Stimulated activated naive CD8-positive, alpha-beta T cell treated with anti-CD3 and anti-CD28 coated beads, Interleukin-15, amount 100 ng/mL, for 72 hours (primary cell): ENCODE data around the gene IGF2.
A peak's percentile ranks its signal among the peaks of the same experiment; 100 is the strongest.

Source experiments
- ATAC-seq: fragments of 150-1000 bp; cut with Tn5 transposase; 2 replicates; pipeline ENCODE4 v1.10.0; 2021; ENCODE audit warnings: mild to moderate bottlenecking, moderate library complexity
- DNase-seq, 2 donors: peaks; one replicate each; pipeline ENCODE4 v3.0.0; 2021 to 2022
- H3K27ac Mint-ChIP-seq, 2 donors: one replicate each; pipeline ENCODE4 v1.8.0; 2022; ENCODE audit warnings: mild to moderate bottlenecking in 2 of 2, mixed read lengths in 2 of 2, moderate library complexity in 2 of 2
- H3K27me3 Mint-ChIP-seq: one replicate; pipeline ENCODE4 v1.8.0; 2022; ENCODE audit warnings: mixed read lengths
- H3K4me1 Mint-ChIP-seq: one replicate; pipeline ENCODE4 v1.8.0; 2022; ENCODE audit warnings: mild to moderate bottlenecking, mixed read lengths
- H3K4me3 Mint-ChIP-seq, 2 donors: one replicate each; pipeline ENCODE4 v1.8.0; 2022; ENCODE audit warnings: mild to moderate bottlenecking in 2 of 2, mixed read lengths in 2 of 2, moderate library complexity in 1 of 2
- H3K9me3 Mint-ChIP-seq, 2 donors: one replicate each; pipeline ENCODE4 v1.8.0; 2022; ENCODE audit warnings: mixed read lengths in 2 of 2

The IGF2 gene

DNA sequence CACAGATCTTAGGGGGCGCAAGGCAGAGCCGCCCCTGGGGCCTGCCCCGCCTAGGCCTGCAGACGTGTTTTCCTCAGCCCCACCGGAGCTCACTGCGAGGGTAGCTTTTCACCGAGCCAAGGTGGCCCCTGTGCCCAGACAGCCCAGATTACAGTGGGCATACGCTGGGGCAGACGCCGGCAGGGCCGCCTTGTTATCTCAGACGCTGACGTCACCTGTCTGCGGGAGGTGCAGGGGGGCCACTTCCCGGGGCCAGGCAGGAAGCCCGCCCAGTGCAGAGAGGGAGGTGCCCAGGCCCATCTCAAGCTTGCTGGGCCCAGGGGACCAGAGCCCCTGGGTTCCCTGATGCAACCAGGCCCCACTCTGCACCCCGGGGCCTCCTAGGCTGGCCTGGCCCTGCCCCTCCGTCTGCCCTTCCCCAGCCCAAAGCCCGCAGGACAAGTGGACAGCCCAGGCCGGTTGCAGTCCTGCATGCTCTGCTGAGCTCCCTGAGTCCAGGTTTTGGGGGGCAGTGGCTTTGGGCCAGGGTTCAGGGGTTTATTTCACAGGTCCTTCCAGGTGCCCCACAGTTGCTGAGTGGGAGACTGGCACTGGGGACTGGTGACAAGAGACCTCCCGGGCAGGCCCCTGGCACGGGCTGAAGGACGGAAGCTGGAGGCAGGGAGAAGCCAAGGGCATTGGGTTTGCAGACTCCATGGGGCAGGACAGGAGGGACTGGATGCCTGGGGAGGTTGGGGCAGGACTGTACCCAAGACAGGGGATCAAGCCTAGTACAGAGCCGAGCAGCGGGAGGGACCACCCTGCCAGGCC is 38.6 kb downstream of the IGF2 start:
- H3K4me3 Mint-ChIP-seq, result no peak overlapping the region
- no peak for DNase-seq
- H3K9me3 Mint-ChIP-seq, result no peaks in the 10 kb centered on the region
- no peaks in the 10 kb centered on the region for H3K27me3 Mint-ChIP-seq
- no peak for ATAC-seq
- no peak overlapping the region for H3K27ac Mint-ChIP-seq
- no peaks in the 10 kb centered on the region for H3K4me1 Mint-ChIP-seq

DNA sequence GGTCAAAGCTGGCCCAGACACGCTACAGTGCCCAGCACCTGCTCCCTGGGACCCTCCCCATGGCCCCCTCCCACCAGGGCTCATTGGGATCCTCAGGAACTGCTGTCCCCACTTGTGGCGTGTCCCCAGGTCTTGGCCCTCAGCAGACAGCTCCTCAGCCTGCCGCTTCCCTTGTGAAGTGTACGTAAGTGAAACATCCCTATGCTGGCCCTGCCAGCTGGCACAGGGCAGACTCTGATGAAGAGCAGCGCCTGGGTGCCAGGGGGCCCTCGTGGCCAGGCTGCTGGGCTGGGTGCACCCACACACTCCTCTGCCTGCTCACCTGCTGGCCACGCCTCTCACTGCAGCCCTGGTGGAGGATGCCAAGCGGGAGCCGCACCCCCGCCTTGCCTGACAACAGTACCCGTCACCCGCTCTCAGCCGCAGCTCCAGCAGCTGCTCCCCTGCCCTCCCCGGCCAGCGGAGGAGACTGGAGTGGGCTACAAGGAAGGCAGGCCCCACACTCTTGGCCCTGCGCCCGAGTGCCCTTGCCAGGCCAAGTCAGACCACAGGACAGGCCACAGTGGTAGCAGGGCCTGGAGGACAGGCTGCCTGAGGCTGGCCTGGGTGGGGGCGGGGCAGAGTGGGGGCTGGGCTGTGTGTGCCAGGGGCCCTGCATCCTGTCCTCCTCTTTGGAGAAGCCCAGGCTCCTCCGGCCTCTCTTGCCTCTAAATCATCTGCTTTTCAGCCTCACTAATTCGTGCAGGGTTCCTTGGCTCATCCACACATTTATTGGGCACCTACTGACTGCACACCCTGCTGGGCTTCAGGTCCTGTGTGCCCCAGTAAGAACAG is 39.5 kb downstream of the IGF2 start:
- Mint-ChIP-seq H3K9me3 (no peaks in the 10 kb centered on the region), H3K4me3 (no peak overlapping the region), H3K4me1 (no peaks in the 10 kb centered on the region), H3K27ac (peak overlapping the region in 1 of 2 donors; percentile 80), H3K27me3 (no peaks in the 10 kb centered on the region)
- ATAC-seq, result no peak
- DNase-seq, result no peak

DNA sequence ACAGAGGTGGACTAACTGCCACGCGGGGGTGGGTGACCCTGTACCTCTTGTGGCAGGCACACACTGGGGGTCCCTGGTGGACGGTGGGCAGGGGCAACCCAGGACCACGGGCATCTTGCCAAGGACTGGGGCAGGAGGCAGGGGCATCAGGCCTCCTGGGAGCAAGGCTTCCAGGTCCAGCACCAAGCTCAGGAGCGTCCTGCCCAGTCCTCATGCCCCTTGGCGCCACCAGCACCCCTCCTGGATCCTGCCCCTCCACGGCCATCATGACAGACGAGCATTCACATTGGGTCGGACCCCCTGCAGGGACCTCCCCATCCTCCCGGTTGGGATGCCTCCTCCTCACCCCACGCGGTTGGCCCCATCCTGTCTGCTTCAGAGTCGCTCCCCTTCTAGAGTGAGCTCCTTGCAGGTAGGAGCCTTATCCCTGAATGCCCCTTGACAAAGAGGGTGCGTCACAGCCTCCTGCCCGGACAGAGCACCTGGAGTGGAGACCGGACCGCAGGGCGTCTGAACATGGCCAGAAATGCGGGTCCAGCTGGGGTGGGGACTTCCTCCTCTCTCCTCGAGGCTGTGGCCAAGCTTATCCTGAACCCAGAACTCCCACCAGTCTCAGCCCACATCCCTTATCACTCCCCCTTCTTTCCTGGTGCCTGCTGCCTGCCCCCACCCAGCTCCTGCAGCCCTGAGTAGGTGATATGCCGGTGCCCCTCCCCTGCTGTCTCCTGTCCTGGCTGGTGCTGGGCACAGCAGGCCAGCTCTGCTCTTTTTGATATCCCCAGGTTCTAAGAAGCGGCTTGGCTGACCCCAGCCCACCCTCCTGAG is 40.3 kb downstream of the IGF2 start:
- H3K4me1 Mint-ChIP-seq, result no peaks in the 10 kb centered on the region
- no peaks in the 10 kb centered on the region for H3K9me3 Mint-ChIP-seq
- no peak for ATAC-seq
- peaks cover 7% of the 10 kb centered on the region for H3K27me3 Mint-ChIP-seq
- no peak overlapping the region for H3K27ac Mint-ChIP-seq
- DNase-seq, result no peak
- H3K4me3 Mint-ChIP-seq, result no peak overlapping the region

DNA sequence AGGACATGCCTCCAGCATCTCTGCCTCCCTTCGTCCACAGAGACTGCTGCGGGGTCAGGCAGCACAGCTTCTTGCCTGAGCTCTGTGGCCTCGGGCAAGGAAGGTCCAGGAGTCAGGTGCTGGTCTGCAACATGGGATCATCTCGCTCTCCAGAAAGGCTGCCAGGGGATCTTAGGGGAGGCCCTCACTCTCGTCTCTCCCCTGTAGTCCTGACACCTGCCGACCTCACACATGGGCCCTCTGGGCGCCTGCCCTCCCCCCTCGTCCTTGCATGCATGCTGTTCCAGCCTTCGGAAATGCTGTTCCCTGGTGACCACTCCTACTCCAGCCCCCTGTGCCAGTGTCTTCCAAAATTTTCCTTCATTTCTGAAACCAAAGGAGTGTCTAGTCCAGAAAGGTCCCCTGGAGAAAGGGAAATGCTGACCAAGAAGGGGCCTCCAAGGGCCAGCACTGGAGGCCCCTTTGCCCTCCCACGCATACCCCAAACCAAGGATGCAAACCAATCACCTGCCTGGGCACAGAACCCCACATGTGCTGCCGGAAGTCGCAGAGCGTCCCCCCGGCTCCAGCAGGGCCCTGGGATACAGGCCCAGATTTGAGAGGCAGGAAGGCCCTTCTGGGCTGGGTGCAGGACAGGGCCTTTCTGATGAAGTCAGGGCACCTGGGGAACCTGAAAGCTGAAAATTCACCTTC is 41.0 kb downstream of the IGF2 start:
- ATAC-seq, result no peak
- H3K27ac Mint-ChIP-seq, result no peak overlapping the region
- no peak for DNase-seq
- no peak overlapping the region for H3K4me3 Mint-ChIP-seq
- peaks cover 5% of the 10 kb centered on the region for H3K4me1 Mint-ChIP-seq
- no peaks in the 10 kb centered on the region for H3K9me3 Mint-ChIP-seq
- H3K27me3 Mint-ChIP-seq, result peaks cover 14% of the 10 kb centered on the region

DNA sequence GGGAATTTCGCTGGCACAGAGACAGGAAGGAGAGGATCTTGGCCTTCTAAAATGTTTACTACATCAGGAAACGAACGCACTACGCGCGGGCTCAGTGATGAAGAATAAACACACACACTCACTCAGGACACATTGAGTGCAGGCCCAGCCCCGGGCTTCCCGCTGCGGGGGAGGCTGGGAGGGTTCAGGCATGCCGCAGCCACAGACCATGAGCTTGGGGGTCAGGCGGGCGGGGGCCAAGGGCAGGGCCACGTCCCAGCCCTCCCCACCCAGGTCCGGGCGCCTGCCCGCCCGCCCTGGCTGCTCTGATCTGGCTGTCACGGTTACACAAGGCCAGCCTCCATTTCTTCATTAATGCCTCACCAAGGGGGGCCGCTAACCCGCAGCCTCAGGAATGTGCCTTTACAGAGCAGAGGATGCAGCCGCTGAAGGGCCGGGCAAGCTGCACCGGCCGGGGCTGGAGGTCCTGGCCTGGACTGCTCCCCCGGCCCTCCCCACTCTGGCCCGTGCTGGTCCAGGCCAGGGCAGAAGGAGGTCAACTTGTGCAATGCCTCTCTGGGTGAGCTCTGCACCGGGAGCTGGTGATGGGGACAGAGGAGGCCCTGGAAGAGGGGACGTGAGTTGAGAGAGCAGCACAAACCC is 41.7 kb downstream of the IGF2 start:
- no peak overlapping the region for H3K4me3 Mint-ChIP-seq
- H3K9me3 Mint-ChIP-seq, result no peaks in the 10 kb centered on the region
- no peak overlapping the region for H3K27ac Mint-ChIP-seq
- H3K4me1 Mint-ChIP-seq, result peaks cover 12% of the 10 kb centered on the region
- peaks cover 21% of the 10 kb centered on the region for H3K27me3 Mint-ChIP-seq
- ATAC-seq, result peak; percentile 21
- DNase-seq, result no peak

DNA sequence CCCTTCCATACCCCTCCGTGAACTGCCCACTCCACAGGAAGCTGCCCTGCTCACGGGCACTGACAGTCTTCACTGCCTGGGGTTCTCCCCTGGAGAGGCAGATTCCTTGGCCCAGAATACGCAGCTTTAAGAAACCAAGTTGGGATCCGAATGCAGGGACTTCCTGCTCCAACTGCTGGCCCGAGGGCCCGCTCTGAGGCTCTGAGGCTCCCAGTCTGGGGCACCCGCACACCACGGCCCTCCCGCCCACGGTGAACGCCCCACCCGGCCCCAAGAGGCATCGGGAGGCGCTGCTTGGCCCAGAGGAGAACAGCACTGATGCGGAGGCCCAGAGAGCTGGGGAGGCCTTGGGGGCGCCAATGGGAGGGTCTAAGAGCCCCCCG is 42.3 kb downstream of the IGF2 start:
- no peak for DNase-seq
- Mint-ChIP-seq H3K27ac (no peak overlapping the region), H3K9me3 (no peaks in the 10 kb centered on the region), H3K27me3 (peaks cover 27% of the 10 kb centered on the region), H3K4me1 (peaks cover 13% of the 10 kb centered on the region), H3K4me3 (no peak overlapping the region)
- no peak for ATAC-seq

DNA sequence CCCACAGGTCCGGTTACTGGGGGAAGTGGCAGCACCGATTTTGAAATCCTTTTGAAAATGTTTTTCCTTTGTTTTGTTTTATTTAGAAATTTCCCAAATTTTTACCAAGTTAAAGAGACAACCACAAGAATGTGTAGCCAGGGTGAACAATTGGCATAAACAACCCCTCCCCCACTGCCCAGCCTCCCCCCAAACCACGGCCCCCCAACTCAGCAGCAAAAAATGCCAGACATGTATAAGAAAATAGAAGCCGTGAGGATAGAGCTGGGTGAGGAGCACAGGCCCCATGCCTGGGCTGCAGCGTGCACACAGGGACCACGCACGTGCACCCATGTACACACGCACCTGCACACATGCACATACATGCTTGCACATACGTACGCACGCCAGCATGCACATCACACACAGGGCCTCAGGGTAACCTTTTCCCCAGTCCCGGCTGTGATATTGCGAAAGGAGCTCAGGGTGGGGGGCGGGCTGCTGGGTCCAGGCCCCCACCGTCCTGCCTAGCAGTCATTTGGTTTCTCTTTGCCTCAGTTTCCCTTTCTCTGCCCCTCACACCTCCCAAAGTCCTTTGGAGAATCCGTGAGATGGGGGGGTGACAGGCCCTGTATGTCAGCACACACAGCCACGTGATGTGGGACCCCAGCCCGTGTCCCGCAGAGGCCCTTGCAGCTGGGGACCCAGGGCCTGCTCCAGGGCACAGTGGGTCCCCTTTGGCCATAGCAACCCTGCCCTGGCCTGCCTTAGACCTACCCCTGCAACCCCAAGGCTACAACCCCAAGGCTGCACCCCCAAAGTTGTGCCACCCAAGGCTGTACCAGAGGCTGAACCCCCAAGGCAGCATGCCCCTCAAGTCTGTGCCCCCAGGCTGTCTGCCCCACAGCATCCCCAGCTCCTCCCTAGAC is 42.9 kb downstream of the IGF2 start:
- H3K4me3 Mint-ChIP-seq, result no peak overlapping the region
- no peak for DNase-seq
- H3K4me1 Mint-ChIP-seq, result peaks cover 13% of the 10 kb centered on the region

DNA sequence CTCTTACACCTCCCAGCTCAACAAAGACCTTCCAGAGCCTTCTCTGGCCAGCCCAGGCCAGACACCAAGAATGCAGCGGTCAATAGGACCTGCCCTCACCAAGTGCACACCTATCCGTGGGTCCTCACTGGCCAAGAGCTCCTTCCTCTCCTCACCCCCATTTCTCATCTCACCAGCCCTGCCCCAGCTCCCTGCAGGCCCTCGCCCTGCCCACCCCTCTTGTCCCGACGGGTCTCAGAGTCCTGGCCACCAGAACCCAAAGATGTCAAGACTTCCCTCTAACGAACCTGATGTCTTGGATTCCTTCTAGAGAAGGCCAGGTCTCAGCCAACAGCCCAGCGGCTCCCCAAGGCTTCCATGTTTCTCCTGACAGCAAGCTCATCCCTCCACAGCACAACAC is 43.6 kb downstream of the IGF2 start:
- DNase-seq (no peak), ATAC-seq (no peak)
- Mint-ChIP-seq H3K27me3 (peaks cover 32% of the 10 kb centered on the region), H3K4me1 (peaks cover 13% of the 10 kb centered on the region), H3K27ac (no peak overlapping the region), H3K4me3 (no peak overlapping the region), H3K9me3 (no peaks in the 10 kb centered on the region)

More for the DNA sequence above, 42.9 kb downstream of the IGF2 start:
- ATAC-seq, result no peak
- no peak overlapping the region for H3K27ac Mint-ChIP-seq
- peaks cover 32% of the 10 kb centered on the region for H3K27me3 Mint-ChIP-seq
- H3K9me3 Mint-ChIP-seq, result no peaks in the 10 kb centered on the region

DNA sequence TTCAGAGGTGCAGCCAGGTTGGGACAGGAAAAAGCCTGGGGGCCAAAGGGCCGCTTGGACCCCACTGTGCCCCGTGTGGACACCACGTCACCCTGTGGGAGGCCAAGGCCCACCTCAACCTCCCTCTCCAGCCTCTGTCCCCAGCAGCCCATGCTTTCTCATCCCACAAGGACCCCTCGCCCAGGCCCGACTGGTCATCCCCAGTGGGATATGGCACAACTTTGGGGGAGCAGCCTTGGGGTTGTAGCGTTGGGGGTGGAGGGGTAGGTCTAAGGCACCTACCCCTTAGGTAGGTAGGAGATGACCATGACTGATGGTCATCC is 44.0 kb downstream of the IGF2 start:
- no peaks in the 10 kb centered on the region for H3K9me3 Mint-ChIP-seq
- DNase-seq (no peak), ATAC-seq (no peak)
- H3K4me3 Mint-ChIP-seq, result no peak overlapping the region
- H3K27ac Mint-ChIP-seq, result no peak overlapping the region
- peaks cover 32% of the 10 kb centered on the region for H3K27me3 Mint-ChIP-seq
- H3K4me1 Mint-ChIP-seq, result peaks cover 13% of the 10 kb centered on the region

DNA sequence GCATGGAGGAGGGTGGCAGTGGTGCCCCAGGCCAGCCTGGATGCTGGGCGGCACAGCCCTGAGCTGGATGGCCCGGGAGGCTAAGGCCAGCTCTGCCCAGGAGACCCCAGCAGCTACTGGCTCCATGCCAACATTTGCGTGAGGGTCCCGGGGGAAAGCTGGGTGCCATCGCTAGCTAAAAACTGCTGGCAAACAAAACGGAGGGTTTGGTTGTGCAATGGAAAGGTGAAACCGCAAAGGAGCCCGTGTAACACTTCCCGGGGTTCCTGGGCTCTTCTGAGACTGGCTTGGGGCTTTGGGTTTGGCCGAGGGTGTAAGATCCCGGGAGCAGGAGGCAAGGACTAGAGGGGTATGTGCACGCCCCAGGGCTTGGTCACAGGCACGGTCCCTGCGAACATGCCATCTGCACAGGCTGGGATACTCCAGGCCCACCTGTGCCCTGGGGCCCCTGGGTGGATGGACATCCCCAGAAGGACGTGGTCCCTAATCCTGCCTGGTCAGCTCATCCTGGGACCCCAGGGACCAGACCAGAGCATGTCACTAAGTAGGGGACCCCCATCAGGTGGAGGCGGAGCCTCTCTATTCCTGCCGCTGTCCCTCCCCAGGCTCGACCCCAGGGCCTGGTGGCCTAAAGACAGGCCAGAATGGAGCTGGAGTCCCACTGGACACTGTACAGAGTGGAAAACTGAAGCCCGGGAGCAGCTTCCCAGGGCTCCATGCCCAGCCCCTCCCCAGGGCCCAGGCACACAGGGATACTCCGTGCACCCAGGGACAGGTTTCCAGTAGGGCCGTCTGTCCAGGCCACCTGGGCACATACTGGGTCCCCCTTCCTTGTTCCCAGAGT is 44.6 kb downstream of the IGF2 start:
- peaks cover 13% of the 10 kb centered on the region for H3K4me1 Mint-ChIP-seq
- peaks cover 32% of the 10 kb centered on the region for H3K27me3 Mint-ChIP-seq
- H3K9me3 Mint-ChIP-seq, result no peaks in the 10 kb centered on the region
- no peak overlapping the region for H3K4me3 Mint-ChIP-seq
- ATAC-seq, result no peak
- no peak for DNase-seq
- H3K27ac Mint-ChIP-seq, result no peak overlapping the region

DNA sequence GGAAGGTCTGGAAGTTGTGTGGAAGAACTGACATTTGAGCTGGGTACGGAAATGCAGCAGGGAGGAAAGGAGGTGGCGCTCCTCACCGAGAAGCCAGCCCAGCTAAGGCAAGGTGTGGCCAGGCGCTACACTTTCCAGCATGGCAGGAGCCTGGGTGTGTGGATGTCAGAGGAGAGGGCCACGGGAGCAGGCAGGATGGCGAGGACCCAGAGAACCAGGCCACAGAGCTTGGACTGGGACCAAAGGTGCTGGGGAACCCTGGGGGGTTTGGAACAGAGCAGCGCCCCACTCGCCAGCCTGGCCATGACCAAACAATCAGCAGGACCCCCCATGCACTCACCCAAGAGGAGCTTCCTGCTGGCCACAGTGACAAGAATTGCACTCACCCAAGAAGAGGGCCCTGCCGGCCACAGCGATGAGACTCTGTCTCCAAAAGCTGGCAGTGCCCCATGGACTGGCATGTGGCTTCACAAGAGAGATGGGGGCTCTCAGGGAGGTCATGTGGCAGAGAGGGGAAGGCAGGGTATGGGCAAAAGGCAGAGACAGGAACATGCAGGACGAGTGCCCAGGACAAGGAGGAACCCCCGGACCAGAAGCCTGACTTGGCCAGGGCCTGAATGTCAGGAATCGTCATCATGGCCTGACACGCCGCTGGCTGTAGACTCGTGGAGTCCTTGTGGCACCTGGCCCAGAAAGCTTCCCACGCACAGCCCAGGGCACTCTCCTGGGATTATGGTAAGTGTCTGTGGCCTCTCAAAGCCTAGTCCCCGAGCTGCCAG is 45.4 kb downstream of the IGF2 start:
- Mint-ChIP-seq H3K27ac (no peak overlapping the region), H3K4me1 (peaks cover 13% of the 10 kb centered on the region), H3K27me3 (peaks cover 32% of the 10 kb centered on the region), H3K4me3 (no peak overlapping the region), H3K9me3 (no peaks in the 10 kb centered on the region)
- no peak for ATAC-seq
- DNase-seq, result no peak

DNA sequence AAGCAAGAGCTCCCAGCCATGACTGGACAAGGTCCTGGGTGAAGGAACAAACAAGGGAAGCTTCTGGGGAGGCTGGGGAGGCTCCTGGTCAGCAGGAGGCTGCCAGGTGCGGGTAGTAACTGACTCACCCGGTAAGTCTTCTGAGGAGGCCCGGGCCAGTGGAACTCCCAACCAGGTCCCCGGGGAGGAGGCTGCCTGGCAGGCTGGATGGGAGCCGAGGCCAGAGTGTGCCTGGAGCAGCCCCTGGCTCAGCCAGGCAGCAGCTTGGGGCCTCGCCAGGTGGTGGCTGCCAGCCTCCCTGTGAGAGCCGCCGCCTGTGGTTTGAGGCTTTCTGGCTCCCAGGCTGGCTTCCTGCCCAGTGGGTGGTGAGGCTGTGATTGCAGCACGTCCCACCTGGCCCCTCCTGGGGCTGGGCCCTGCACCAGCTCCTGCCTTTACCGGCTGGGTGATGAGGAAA is 46.2 kb downstream of the IGF2 start:
- peaks cover 32% of the 10 kb centered on the region for H3K27me3 Mint-ChIP-seq
- ATAC-seq (peak; percentile 69), DNase-seq (peak; percentile 43 to 60)
- peaks cover 13% of the 10 kb centered on the region for H3K4me1 Mint-ChIP-seq
- no peak overlapping the region for H3K27ac Mint-ChIP-seq
- no peak overlapping the region for H3K4me3 Mint-ChIP-seq
- no peaks in the 10 kb centered on the region for H3K9me3 Mint-ChIP-seq

DNA sequence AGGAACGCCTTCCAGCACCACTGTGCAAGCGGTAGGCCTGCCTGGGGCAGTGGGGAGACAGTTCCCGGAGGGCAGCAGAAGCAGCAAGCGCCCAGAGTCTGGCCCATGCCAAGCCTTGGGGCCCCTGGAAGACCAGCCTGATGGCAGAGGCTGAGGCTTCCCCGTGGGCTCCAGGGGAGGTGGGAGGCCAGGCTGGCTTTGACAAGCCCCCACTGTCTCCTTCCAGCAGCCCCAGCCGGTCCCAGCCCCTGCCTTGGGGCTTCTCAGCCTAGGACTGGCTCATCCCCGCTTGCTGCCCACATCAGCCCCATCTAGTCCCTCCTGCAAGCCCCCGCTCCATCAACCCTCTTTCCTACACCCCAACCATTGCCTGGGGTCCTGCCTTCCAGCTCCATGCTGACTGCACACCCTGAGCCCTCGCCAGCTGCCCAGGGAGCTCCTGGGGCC is 46.7 kb downstream of the IGF2 start:
- no peak overlapping the region for H3K4me3 Mint-ChIP-seq
- ATAC-seq, result no peak
- peaks cover 32% of the 10 kb centered on the region for H3K27me3 Mint-ChIP-seq

More for the DNA sequence above, 46.7 kb downstream of the IGF2 start:
- no peak for DNase-seq
- H3K27ac Mint-ChIP-seq, result no peak overlapping the region
- H3K4me1 Mint-ChIP-seq, result peaks cover 13% of the 10 kb centered on the region
- no peaks in the 10 kb centered on the region for H3K9me3 Mint-ChIP-seq
